IPS-NIHi7 (cell line): ENCODE data around the gene BCL2L12.

Experiments used
- DNase-seq: peaks from one replicate; pipeline ENCODE4 v3.0.0; 2012; ENCODE audit warnings: mixed read lengths; ENCODE audit errors: extremely low spot score

Gene BCL2L12

GRCh38 chr19:49664171-49665035 is 1.3 kb upstream of the BCL2L12 start:
- peak; percentile 92 for DNase-seq

- no peak for DNase-seq
Measured at GRCh38 chr19:49665036-49665350, 740 bp upstream of the BCL2L12 start.

GRCh38 chr19:49666120-49666444 is 349 bp downstream of the BCL2L12 start:
- no peak for DNase-seq

- DNase-seq: no peak
Measured at GRCh38 chr19:49667473-49667872, 1.7 kb downstream of the BCL2L12 start.

- no peak for DNase-seq
Measured at GRCh38 chr19:49669516-49669915, 3.8 kb downstream of the BCL2L12 start.

GRCh38 chr19:49672131-49672919 is 6.6 kb downstream of the BCL2L12 start:
- DNase-seq: peak; percentile 88

GRCh38 chr19:49676136-49676783 is 10.5 kb downstream of the BCL2L12 start:
- DNase-seq: peak; percentile 67

- DNase-seq: peak; percentile 93
Measured at GRCh38 chr19:49676784-49677230, 11.1 kb downstream of the BCL2L12 start.

GRCh38 chr19:49677231-49677900 is 11.6 kb downstream of the BCL2L12 start, which contains the start of gene PRMT1:
PRMT1 (plus strand) TSS chr19:49677271; CDS start chr19:49677281, 10 bp downstream.
- DNase-seq: no peak

GRCh38 chr19:49677901-49678674 is 12.4 kb downstream of the BCL2L12 start:
- DNase-seq: peak; percentile 62

GRCh38 chr19:49678985-49679770 is 13.4 kb downstream of the BCL2L12 start:
- DNase-seq: peak; percentile 7

- peak; percentile 8 for DNase-seq
Measured at GRCh38 chr19:49679771-49680413, 14.2 kb downstream of the BCL2L12 start.

GRCh38 chr19:49680421-49681351 is 15.0 kb downstream of the BCL2L12 start:
- peak; percentile 95 for DNase-seq

GRCh38 chr19:49681830-49682229 is 16.1 kb downstream of the BCL2L12 start:
- no peak for DNase-seq

GRCh38 chr19:49682274-49682673 is 16.5 kb downstream of the BCL2L12 start:
- DNase-seq: no peak

GRCh38 chr19:49683814-49684250 is 18.1 kb downstream of the BCL2L12 start:
- DNase-seq: no peak

- DNase-seq: no peak
Measured at GRCh38 chr19:49684251-49684982, 18.7 kb downstream of the BCL2L12 start.
